HG02885 (cell line): ENCODE data around the gene TMX1.

Experiments
- ATAC-seq: cut with Tn5 transposase; IDR thresholded peaks from one replicate; pipeline ENCODE4 v1.9.1; 2021; ENCODE audit warnings: mild to moderate bottlenecking; ENCODE audit not compliant: unreplicated experiment, poor library complexity

TMX1 gene

DNA sequence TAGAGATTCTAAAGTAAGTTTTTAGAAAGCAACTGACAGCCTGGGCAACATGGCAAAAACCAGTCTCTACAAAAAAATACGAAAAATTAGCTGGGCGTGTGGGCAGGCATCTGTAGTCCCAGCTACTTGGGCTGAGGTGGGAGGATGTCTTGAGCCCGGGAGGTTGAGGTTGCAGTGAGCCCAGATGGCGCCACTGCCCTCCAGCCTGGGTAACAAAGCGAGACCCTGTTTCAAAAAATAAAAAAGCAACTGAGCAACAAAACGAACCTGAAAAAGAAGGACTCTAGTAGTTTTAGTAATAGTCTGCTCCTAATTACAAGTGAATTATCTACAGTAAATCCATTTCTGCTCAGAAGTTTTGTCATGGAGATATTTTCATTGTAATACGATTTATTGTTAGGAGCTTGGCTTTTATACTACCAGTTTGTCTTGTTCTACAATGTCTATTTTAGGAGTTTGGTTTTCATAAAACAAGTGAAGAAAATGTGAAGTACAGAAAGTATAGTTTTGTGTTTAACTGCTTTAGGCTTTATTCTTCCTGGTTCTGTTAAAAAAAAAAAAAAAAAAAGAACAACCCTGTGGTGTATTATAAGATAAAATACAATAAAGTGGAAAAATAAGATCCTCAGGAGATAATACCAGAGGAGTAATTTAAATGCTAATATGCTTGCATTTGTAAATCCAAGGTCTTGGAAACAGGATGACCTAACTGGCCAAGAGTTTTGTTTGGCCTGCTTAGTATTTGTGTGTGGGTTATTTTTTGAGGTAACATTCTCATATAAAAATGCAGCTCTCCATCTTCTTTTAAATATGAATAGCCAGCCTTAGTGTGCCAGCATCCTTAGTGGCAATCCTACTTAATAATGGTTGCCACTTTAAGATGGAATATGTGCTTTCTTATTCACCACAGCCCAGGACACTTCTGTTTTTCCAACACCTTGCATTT is 2.8 kb downstream of the TMX1 start:
- ATAC-seq = no peak

- no peak for ATAC-seq
Measured at GRCh38 chr14:51244591-51244990, 4.5 kb downstream of the TMX1 start.

DNA sequence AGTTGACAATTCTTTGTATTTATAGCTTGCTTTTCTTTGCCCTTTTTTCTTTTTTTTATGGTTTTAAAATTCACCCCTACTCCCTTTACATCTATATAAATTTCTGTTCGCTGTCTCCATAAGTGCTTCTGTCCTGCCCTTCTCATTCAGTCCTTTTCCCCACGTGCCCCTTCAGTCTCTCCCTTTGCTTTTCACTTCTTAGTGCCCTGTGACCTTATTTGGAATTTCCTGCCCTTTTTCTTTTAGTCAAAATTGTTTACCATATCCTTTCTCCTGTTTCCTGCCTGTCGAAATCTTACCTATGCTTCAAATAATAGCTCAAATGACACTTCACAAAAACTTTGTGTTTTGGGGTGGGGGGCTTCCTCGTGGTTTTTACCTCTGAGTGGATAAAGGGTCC is 6.0 kb downstream of the TMX1 start:
- ATAC-seq = no peak

GRCh38 chr14:51248016-51248987 is 8.3 kb downstream of the TMX1 start:
- ATAC-seq = peak; percentile 92

GRCh38 chr14:51251486-51251885 is 11.4 kb downstream of the TMX1 start:
- no peak for ATAC-seq

DNA sequence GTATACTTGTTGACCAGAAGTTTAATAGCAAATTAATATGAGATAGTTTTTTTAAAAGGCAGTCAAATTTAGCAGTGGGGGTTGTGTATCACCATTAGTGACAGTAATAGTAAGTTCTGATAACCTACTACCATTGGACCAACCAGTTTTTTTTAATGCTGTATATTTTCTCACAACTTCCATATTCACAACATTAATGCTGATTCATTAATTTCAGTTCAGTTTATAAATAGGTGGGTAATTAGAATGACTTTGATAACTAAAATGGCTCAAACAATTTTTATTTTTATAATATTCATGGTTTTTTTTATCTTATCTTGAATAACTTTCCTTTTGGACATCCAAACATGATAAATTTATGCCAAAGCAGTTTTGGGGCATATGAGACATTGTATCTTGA is 13.8 kb downstream of the TMX1 start:
- ATAC-seq = no peak

DNA sequence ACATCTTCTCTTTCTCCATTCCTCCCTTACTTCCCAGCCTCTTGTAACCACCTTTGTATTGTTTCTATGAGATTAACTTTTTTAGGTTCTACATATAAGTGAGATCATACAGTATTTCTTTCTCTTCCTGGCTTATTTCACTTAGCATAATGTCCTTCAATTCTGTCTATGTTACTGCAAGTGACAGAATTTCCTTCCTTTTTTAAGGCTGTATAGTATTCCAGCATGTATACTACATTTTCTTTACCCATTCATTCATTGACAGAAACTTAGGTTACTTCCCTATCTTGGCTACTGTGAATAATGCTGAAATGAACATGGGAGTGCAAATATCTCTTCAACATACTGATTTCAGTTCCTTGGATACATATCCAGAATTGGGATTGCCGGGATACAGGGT is 18.2 kb downstream of the TMX1 start:
- no peak for ATAC-seq

GRCh38 chr14:51258788-51259187 is 18.7 kb downstream of the TMX1 start:
- ATAC-seq = no peak

- ATAC-seq = no peak
Measured at GRCh38 chr14:51260225-51260624, 20.2 kb downstream of the TMX1 start.

DNA sequence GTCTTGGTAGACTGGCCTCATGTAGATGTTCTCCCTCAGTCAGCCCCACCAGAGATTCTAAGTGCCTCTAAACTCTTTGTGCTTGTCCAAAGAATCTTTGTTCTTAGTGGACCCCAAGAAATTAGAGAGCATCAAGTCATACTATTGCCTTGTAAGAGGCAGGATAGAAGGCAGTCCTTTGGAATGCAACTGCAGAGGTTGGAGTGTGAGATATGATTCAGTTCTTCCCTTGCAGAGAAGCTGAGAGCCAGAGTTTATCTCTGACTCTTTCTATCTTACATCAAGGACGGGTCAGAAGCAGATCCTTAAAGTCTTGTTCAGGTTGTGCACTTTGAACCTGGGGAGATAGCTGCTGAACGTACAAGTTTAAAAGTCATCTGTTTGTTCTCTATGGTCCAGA is 21.1 kb downstream of the TMX1 start:
- ATAC-seq = no peak

- ATAC-seq = no peak
Measured at GRCh38 chr14:51262868-51263267, 22.8 kb downstream of the TMX1 start.

DNA sequence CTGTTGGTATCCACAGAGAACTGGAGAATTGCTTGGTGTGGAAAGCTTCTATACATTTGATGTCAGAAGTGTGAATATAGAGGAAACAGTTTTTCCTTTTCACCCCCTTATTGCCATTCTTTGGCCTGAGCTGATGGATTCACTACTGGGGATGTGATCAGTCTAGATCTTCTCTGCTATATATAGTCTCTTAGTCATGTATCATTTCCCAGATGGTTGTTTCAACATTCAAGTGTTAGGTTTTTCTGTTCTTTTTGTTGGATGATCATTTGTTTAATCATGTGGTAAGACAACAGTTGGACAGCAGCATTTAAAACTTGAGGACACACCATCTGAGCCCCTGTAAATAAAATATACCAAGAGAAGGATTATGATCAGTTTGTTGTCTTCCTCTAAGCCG is 29.6 kb downstream of the TMX1 start:
- no peak for ATAC-seq

DNA sequence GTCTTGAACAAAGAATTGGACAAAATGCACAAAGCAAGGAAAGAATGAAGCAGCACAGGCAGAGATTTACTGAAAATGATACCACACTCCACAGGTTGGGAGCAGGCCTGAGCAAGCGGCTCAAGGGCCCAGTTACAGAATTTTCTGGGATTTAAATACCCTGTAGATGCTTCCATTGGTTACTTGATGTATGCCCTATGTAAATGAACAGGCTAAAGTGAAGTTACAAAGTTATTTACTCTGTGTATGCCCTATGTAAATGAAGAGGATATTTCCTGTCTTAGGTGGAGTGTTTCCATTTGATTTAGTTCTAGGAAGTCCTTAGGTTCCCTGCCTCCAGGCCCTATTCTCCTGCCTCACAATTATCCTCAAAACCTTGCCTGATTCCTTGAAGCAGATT is 36.6 kb downstream of the TMX1 start:
- no peak for ATAC-seq

- ATAC-seq = no peak
Measured at GRCh38 chr14:51277753-51278415, 37.8 kb downstream of the TMX1 start.

- no peak for ATAC-seq
Measured at GRCh38 chr14:51282517-51282916, 42.5 kb downstream of the TMX1 start.

DNA sequence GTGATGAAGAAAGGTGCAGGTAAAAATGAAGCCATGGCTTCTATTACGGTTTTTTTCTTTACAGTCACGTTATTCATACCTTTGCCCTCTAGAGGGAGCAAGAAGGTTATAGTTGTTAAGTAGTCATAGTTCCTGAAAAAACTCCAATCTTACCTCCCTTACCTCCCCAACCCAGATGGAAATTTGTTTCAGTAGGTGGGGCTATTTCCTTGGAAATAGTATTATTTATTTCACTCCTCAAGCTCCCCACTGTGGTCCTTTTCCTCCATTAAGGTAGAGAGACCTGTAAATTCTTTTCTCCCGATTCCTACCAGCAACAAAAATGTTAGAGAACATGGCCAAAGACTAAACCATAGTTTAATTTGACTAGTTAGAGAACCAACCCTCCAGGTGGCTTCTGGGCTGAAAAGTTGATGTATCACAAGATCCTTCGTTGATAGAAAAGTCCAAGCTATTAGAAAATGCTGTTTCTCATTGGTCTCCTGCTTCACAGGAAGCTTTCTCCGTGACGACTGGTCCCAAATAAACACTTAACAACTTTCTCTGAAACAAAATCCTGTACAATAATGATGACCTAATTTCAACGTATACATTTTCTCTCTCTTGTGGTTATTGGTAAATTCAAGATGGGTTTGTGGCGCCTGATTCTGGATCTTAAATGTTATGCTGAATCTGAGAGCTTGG is 43.5 kb downstream of the TMX1 start:
- ATAC-seq = peak; percentile 49

GRCh38 chr14:51284241-51284640 is 44.2 kb downstream of the TMX1 start:
- no peak for ATAC-seq

- peak; percentile 85 for ATAC-seq
Measured at GRCh38 chr14:51285120-51285519, 45.1 kb downstream of the TMX1 start.

- ATAC-seq = no peak
Measured at GRCh38 chr14:51289169-51289568, 49.1 kb downstream of the TMX1 start.

DNA sequence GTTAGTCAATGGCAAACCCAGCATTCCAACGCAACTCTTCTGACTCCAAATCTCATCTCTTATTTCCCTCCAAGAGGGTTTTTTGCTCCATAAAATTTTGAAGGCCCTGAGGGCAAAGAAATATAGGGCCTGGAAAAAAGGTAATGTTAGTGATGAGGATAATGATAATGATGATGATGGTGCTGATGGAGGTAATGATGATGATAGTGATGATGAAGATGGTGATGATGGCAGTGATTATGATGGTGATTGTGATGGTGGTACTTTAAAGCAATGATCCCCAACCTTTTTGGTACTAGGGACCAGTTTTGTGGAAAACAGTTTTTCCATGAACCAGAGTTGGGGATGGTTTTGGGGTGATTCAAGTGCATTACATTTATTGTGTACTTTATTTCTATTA is 50.1 kb downstream of the TMX1 start:
- no peak for ATAC-seq
